HG03469 (cell line): ENCODE measurements around the gene PCED1B.
"Not testable (repeated sequence)": the region's sequence is repeated elsewhere in the genome, so short reads cannot be mapped to it uniquely, and the experiment has no call there.

Experiments
- ATAC-seq: cut with Tn5 transposase; IDR thresholded peaks from one replicate; pipeline ENCODE4 v1.9.1; 2021; ENCODE audit warnings: mild to moderate bottlenecking, moderate library complexity, moderate number of reproducible peaks; ENCODE audit not compliant: unreplicated experiment

PCED1B gene

DNA sequence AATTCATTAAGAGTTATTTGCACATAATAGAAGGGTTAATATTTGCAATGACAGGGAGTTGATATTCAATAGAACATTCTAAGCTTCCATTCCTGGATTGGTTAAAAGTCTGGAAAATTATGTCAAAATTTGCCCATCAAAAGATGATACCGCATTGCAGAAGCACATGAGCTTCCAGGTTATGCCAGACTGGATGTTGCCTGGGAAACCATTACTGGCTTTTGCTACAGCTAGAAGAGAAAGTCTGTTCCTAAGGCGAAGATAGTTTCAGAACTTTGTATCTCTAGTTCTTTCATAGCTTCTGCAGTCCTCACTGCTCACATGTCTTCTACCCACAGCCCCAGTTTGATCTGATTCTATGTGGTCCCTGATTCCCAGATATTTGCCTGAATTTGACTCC is 122.8 kb downstream of the PCED1B start:
- ATAC-seq, result no peak

DNA sequence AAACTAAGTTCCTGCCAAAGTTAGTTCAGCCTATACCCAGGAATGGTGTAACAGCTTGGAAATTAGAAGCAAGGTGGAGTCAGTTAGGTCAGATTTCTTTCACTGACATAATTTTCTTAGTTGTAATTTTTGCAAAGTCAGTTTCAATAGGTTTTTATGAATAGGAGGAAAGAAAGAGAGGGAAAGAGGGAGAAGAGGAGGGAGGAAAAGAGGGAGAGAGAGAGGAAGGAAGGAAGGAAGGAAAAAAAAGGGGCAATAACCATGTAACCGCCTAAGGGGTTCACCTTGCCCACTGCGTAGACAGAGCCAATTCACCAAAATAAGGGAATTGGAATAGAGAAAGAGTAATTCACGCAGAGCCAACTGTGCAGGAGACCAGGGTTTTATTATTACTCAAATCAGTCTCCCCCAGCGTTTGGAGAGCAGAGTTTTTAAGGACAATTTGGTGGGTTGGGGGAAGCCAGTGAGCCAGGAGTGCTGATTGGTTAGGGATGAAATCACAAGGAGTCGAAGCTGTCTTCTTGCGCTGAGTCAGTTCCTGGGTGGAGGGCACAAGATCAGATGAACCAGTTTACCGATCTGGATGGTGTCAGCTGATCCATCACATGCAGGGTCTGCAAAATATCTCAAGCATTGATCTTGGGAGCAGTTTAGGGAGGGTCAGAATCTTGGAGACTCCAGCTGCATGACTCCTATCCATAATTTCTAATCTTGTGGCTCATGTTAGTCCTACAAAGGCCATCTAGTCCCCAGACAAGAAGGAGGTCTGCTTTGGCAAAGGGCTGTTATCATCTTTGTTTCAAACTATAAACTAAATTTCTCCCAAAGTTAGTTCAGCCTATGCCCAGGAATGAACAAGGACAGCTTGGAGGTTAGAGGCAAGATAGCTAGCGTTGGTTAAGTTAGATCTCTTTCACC is 126.4 kb downstream of the PCED1B start:
- no peak for ATAC-seq

DNA sequence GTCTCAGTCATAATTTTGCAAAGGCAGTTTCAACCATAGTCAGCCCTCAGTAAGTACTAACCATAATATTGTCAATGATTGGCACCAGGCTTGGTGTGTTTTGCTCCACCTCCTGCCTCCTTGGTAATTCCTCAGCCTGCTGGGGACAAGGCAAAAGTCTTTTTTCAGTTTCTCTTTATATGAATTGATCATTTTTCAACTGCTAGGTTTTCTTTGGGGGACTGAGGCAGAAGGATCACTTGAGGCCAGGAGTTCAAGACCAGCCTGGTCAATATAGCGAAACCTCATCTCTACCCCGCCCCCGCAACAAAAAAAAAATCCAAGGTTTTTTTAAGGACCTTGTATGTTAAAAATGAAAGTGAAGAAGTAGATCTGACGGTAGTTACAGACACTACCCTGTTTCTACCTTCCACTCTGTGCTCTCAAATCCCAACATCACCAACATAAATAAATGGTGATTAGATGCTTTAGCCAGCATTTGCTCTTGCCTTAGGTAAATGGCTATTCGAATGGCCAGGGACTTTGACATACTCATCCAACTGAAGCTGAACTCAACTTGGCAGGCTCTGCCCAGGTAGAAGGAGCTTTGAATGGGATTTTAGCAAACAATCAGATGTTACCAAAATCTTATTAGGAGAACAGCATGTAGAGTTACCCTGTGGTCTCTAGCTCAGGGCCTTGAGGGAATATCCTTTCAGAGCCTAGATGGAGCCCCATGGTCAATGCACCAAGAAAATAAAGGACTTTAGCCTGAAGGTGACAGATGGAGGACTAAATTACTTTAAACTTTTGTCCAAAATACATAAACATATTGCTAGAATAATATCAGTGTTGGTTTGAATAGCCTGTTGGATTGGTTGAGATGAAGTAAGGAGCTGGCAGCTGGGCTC is 127.3 kb downstream of the PCED1B start:
- no peak for ATAC-seq

DNA sequence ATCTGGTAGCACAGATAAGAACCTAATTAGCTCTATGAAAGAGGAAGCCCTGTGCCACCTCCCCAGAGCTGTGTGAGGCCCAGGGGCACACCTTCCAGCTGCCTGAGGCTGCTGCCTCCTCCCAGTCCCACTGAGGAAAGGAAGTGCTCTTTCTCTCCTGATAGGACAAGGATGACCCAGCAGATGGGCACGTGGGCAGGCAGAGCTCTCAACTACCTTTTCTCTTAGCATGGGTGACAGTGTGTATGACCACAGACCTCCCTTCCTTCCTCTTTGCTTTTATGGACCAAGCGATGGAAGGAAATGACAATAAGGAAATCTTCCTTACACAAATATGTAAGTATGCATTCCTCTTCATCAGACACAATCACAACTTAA is 127.9 kb downstream of the PCED1B start:
- peak; percentile 52 for ATAC-seq

DNA sequence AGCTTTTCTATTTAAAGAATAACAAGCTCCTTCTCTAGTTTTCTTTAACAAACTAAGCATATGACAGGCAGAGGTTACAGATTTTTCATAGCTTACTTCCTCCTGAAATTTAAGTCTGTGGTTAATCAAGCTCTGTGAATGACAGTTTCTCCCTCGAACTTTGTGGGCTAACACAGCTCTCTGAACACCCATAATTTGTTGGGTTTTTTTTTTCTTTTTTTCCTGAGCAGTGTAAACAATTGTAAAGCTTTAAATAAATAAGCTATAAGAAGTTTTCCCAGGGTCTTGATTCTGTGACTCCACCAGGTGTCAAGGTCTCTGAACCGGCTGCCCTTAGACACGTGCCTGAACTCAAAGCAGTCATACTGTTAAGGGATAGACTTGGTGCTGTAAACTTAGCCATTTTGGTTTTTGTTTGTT is 128.4 kb downstream of the PCED1B start:
- ATAC-seq, result peak; percentile 67

DNA sequence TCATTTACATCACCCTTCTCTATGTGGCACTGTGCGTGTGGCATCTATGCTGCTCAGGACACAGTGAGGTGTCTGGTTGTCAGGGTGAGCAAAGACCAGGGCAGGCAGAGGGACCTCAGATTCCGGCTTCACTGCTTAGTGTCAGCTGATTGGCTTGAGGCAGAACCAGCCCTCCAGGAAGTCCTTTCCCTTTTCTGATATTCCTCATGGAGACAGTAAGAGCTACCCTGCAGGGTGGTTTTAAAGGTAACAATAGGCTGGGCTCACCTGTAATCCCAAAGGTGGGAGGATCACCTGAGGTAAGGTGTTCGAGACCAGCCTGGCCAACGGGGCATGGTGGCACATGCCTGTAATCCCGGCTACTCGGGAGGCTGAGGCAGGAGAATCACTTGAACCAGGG is 129.6 kb downstream of the PCED1B start:
- no peak for ATAC-seq

DNA sequence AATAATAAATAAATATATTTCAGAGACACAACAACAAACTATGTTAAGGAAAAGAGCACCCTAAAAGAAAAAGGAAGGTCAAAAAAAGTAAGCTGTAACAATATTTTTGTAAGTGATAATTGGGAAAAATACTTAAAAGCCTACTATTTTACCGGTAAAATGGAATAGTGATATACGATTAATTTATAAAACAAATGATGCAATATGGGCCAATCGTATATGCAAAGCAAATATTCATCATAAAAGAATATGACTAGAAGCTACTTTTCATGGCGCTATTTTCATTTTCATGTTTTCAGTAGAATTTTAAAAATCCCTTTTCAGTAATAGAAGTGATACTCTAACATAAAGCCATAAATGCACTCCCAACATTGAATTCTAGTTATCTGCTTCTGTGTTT is 131.4 kb downstream of the PCED1B start:
- ATAC-seq, result no peak

DNA sequence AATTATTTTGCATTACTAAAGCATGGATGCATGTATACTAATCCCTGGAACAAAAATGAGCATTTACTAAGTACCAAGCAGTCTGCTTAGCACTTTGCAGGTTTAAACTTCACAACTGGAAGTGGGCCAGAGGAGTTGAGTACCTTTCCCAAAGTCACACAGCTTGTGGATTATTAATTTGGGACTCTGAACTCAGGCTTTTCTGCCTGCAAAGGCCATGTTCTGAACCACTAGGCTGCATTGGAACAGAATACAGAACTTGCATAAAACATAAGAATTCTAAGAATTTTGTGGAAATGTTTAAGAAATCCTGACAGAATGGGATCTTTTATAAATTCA is 133.2 kb downstream of the PCED1B start:
- no peak for ATAC-seq

DNA sequence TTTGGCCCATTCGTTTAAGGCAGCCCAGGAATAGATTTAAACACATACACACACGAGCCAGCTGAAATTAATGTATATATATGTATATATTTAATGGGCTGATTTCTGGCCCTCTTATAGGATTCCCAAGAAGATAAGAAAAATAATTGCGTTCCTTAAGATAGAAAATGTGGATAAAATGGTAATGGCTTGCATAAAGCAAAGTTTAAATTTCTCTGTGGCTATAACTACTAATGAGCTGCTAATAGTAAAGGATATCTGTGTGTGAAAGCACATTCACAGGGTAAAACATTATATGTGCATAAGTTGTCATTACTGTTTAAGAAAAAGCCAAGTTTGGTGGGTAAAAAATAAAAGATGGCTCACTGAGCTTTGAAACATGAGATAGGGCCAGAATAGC is 134.0 kb downstream of the PCED1B start:
- ATAC-seq, result no peak

DNA sequence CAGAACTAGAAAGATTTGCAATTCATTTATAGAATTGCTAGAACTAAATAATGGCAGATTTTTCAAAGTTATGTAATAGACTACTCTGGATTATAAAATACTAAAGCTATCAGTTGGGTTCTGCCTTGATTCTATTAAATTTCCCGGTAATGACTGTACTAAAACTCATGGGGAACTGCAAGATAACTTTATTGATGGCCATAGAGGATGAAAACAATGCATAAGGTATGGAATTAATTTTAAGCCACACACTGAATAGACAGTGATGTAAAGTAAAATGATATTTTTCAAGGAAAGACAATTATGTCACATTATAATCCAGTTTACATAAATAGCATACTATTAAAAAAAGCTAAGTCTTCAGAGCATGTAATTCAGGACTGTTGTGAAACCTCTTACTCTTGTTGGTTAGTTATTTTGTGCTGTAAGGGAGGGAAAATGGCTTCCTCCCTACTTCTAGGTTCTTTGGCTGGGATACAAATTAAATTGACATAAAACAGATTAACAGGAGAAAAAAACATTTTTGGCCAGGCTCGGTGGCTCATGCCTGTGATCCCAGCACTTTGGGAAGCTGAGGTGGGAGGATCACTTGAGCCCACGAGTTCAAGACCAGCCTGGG is 134.7 kb downstream of the PCED1B start:
- no peak for ATAC-seq

DNA sequence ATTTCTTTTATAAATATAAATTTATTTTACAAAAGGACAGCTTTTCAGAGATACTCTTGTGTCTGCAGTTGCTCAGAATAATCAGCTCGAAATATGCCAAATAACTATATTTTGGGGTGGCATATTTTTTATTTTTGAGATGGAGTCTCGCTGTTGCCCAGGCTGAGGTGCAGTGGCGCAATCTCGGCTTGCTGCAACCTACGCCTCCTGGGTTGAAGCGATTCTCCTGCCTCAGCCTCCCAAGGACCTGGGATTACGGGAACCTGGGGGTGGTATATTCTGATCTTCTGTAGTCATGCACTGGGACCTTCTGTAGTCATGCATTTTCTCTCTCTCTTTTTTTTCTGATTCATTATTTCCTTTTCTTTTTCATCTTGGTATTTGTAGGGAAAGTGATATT is 135.3 kb downstream of the PCED1B start:
- no peak for ATAC-seq

DNA sequence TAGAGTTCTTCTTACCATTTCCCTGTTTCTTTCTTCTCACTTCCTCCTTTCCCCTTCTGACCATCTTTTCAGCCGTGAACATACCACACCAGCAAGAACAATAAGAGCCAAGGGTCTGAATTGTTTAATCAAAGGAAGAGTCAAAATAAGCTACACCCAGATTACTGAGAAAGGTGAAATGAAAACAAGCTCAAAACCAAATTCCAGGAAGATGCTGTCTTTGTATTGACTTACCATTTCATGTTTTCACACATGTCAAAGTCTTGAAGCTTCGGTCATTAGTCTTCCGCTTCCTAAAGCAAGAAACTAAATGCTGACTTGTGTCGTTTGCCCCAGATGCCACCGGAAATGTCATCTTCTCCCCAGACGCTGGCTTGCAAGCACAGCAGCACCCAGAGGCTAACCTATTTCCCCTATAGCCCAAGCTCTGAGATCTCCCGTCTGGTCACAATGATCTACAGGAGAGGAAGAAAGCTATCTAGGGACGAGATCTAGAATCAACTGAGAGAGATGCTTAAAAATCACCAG is 136.8 kb downstream of the PCED1B start:
- ATAC-seq, result peak; percentile 63

DNA sequence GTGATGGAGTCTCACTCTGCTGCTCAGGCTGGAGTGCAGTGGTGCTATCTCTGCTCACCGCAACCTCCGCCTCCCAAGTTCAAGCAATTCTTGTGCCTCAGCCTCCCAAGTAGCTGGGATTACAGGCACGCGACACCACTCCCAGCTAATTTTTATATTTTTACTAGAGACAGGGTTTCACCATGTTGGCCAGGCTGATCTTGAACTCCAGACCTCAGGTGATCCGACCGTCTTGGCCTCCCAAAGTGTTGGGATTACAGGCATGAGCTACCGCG is 138.1 kb downstream of the PCED1B start:
- not testable (repeated sequence) for ATAC-seq

DNA sequence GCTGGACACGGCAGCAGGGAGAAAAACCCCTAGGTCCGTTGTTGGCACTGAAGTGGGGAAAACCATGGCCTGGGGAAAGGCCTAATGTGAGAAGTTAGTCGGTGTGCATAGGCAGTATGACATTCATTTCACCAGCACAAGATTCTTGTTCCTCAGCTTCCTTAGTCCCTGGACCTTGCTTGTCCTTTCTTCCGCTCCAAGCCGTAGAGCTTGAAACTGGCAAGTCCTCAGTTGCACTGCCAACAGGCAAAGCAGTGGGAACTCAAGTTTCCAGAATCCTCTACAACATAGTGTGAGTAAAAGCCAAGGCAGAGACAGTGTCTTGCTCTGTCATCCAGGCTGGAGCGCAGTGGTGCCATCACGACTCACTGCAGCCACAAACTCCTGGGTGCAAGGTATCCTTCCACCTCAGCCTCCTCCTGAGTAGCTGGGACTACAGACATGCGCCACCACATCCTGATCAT is 138.8 kb downstream of the PCED1B start:
- ATAC-seq, result no peak

DNA sequence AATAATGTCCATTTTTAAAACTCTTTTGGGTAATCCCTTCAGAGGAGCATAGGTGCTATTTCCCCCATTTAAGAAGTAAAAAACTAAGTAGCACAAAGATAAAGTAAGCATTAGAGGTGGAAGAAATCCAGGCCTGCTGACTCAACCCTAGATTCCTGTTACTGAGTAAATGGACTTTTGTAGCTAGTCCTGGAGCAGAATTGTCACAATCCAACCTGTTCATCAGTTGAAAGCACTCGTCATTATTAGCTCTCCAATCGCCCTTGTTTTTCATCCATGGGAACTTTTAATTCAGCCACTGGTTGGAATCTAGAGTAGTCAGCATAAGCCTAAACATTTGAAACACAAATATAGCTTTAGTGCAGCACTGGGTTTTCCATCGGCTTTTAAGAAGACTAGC is 139.8 kb downstream of the PCED1B start:
- no peak for ATAC-seq

DNA sequence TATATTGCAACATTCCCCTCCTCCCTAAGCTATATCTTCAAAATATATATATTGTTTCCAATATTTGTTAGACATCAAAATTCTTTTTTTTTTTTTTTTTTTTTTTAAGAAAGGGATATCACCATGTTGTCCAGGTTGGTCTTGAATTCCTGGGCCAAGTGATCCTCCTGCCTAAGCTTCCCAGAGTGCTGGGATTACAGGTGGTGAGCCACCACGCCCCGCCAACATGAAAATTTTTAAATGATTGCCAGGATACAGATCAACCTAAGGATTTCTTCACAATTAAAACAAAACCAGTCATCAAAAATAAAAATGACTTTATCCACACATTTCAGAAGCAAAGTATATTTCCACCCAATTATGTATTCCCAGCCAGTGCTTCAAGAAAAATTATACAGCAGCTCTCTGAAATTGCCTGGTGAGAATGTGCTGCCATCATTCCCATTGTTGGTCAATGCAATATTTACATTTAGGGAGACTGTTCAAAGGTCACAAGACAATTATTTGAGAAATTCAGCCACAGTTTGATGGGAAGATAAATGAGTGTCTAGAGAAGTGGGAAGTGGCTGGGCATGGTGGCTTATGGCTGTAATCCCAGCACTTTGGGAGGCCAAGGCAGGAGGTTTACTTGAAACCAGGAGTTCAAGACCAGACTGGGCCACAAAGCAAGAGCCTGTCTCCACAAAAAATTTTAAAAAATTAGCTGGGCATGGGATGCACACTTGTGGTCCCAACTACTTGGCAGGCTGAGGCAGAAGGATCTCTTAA is 142.0 kb downstream of the PCED1B start:
- ATAC-seq, result no peak

DNA sequence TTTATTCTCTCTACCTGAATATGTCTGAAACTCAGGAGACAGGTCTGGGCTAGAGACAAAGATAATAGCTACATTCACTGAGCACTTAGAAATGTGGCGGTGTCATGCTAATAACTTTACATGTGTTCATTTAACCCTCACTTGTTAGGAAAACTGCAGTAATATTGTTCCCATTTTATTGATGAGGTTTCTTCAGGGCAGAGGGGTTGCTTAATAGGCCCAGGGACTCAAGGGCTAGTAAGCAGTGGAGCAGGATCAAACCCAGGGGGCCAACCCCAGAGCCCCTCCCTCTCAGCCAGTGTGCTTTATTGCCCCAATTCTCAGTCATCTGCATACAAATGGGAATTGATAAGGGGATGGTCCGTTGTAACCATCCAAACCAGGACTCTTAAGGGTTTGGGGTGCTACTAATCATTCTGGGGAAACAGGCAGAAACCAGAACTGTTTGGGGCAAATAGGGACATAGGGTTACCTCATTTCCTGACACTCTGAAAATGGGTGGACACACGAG is 143.2 kb downstream of the PCED1B start:
- ATAC-seq, result no peak

DNA sequence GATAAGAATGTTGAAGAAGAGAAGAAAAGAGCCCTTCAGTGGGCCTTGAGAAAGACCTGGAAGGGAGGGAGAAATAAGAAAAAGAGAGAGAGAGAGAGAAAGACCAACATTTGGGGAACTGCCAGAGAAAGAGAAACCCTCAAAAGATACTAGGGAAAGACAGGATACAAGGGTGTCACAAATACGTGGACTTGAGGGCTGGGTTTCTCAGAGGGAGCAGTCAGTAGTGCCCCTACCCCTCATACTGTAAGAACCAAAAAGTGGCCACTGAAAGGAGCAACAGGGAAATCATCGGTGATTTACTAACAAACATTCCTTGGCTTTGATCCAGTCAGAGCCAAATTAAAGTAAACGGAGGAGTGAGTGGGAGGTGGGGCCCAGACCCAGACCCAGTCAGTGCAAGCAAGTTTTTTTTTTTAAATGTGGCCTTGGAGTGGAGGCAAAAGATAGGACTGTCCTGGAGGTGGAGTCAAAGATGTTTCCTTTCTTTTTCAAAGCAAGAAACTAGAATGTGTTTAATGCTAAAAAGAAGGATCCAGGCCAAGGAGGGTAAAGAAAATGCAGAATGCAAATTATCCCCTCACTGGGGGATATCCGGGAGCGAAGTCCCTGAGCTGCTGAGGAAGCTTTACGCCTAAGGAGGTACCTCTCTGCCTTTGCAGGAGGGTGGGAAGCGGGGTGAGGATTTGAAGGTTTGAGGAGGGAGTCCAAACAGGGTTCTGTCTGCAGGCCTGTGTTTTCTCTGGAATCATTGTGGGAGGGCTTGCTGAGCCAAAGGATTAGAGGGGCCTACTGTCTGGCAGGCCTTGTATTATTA is 143.8 kb downstream of the PCED1B start:
- no peak for ATAC-seq

DNA sequence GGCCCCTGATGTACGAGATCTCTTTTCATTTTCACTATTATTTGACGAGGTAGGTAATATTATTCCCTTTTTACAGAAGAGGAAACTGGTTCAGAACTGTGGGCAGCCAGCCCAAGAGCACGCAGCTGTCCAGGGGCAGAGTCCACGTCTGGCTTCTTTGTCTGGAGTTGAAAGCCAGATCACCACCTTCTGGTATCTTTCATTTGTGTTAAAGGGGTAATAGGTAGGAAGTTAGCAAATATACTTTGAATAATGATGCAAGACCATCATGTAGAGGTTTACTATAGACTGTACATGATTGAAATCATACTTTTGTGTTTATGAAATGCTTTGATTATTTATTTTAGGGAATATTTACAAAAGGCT is 144.4 kb downstream of the PCED1B start:
- no peak for ATAC-seq
